Fibroblast of skin of left quadriceps (primary cell): Measurements from ENCODE around the gene ADAMTSL1.
"Not testable (repeated sequence)": the region's sequence is repeated elsewhere in the genome, so short reads cannot be mapped to it uniquely, and the experiment has no call there.

Experiments used
- DNase-seq, 2 experiments: peaks; one replicate each; pipeline ENCODE4 v3.0.0-alpha.2; 2013; ENCODE audit warnings: low read depth in 2 of 2

The ADAMTSL1 gene

GRCh38 chr9:18861609-18862544 is 387.9 kb downstream of the ADAMTSL1 start:
- peak; percentile 51 to 61 for DNase-seq

- peak; percentile 22 to 44 for DNase-seq
Measured at GRCh38 chr9:18863791-18864190, 389.8 kb downstream of the ADAMTSL1 start.

- DNase-seq = no peak
Measured at GRCh38 chr9:18864516-18864915, 390.6 kb downstream of the ADAMTSL1 start.

GRCh38 chr9:18865542-18865941 is 391.6 kb downstream of the ADAMTSL1 start:
- DNase-seq = no peak

- no peak for DNase-seq
Measured at GRCh38 chr9:18866121-18866831, 392.3 kb downstream of the ADAMTSL1 start.

GRCh38 chr9:18869725-18870124 is 395.8 kb downstream of the ADAMTSL1 start:
- no peak for DNase-seq

- no peak for DNase-seq
Measured at GRCh38 chr9:18874069-18874468, 400.1 kb downstream of the ADAMTSL1 start.

- not testable (repeated sequence) for DNase-seq
Measured at GRCh38 chr9:18874990-18875389, 401.0 kb downstream of the ADAMTSL1 start.

GRCh38 chr9:18877984-18878383 is 404.0 kb downstream of the ADAMTSL1 start:
- no peak for DNase-seq

- no peak for DNase-seq
Measured at GRCh38 chr9:18881758-18882157, 407.8 kb downstream of the ADAMTSL1 start.

- no peak for DNase-seq
Measured at GRCh38 chr9:18887546-18887945, 413.6 kb downstream of the ADAMTSL1 start.

GRCh38 chr9:18888290-18888689 is 414.3 kb downstream of the ADAMTSL1 start:
- DNase-seq = no peak

GRCh38 chr9:18889550-18889949 is 415.6 kb downstream of the ADAMTSL1 start:
- no peak for DNase-seq

- peak; percentile 63 for DNase-seq
Measured at GRCh38 chr9:18890372-18890771, 416.4 kb downstream of the ADAMTSL1 start.

GRCh38 chr9:18891946-18892670 is 418.2 kb downstream of the ADAMTSL1 start:
- no peak for DNase-seq

GRCh38 chr9:18893046-18893445 is 419.1 kb downstream of the ADAMTSL1 start:
- no peak for DNase-seq

- DNase-seq = no peak
Measured at GRCh38 chr9:18893491-18893890, 419.5 kb downstream of the ADAMTSL1 start.

- no peak for DNase-seq
Measured at GRCh38 chr9:18896004-18896403, 422.1 kb downstream of the ADAMTSL1 start.

- DNase-seq = no peak
Measured at GRCh38 chr9:18896531-18897179, 422.7 kb downstream of the ADAMTSL1 start.

GRCh38 chr9:18903450-18903849 is 429.5 kb downstream of the ADAMTSL1 start:
- DNase-seq = no peak

GRCh38 chr9:18905028-18905882 is 431.3 kb downstream of the ADAMTSL1 start:
- peak; percentile 68 to 74 for DNase-seq
